Osteocyte (in vitro differentiated cells): ENCODE data around the gene SCP2. TPM values are rescaled to one million over a fixed set of nuclear protein-coding genes. Genes with fewer than 3 reads are reported as not detected.
A peak's percentile ranks its signal among the peaks of the same experiment; 100 is the strongest.

Experiments used
- DNase-seq: peaks from one replicate; pipeline ENCODE4 v3.0.0; 2021; ENCODE audit warnings: mixed read lengths; ENCODE audit not compliant: unreplicated experiment; ENCODE audit errors: extremely low spot score
- H3K27ac Mint-ChIP-seq: one replicate; pipeline ENCODE4 v1.8.0; 2021; ENCODE audit warnings: mild to moderate bottlenecking, mixed read lengths; ENCODE audit not compliant: unreplicated experiment
- H3K27me3 Mint-ChIP-seq: one replicate; pipeline ENCODE4 v1.8.0; 2021; ENCODE audit warnings: mixed read lengths; ENCODE audit not compliant: unreplicated experiment
- H3K36me3 Mint-ChIP-seq: one replicate; pipeline ENCODE4 v1.8.0; 2021; ENCODE audit warnings: mixed read lengths; ENCODE audit not compliant: unreplicated experiment
- H3K4me1 Mint-ChIP-seq: one replicate; pipeline ENCODE4 v1.8.0; 2021; ENCODE audit warnings: mixed read lengths; ENCODE audit not compliant: unreplicated experiment
- H3K4me3 Mint-ChIP-seq: one replicate; pipeline ENCODE4 v1.8.0; 2021; ENCODE audit warnings: mild to moderate bottlenecking, moderate library complexity, mixed read lengths; ENCODE audit not compliant: unreplicated experiment
- H3K9me3 Mint-ChIP-seq: one replicate; pipeline ENCODE4 v1.8.0; 2021; ENCODE audit warnings: mixed read lengths; ENCODE audit not compliant: unreplicated experiment
- total RNA-seq: library from RNA; stranded (reverse); gene quantifications from 2 replicates; pipeline ENCODE4 v1.2.1, GENCODE V29; 2021
- TF ChIP-seq, protein P1 (sequence below): fragments of 200-600 bp; sonication (generic); IDR thresholded peaks from 2 replicates; pipeline ENCODE4 v1.5.0; 2021; ENCODE audit warnings: antibody characterized with exemption, mild to moderate bottlenecking, moderate library complexity

The SCP2 gene
- total RNA-seq, 1 donor from 2014 or later: 84.2 TPM

GRCh38 chr1:53061859-53062707 is 135.0 kb downstream of the SCP2 start, which contains the start of gene PODN:
PODN (plus strand) TSS chr1:53062213; CDS start chr1:53069856, 7,643 bp downstream.
- no peaks in the 10 kb centered on the region for H3K9me3 Mint-ChIP-seq
- TF ChIP-seq, protein P1, sequence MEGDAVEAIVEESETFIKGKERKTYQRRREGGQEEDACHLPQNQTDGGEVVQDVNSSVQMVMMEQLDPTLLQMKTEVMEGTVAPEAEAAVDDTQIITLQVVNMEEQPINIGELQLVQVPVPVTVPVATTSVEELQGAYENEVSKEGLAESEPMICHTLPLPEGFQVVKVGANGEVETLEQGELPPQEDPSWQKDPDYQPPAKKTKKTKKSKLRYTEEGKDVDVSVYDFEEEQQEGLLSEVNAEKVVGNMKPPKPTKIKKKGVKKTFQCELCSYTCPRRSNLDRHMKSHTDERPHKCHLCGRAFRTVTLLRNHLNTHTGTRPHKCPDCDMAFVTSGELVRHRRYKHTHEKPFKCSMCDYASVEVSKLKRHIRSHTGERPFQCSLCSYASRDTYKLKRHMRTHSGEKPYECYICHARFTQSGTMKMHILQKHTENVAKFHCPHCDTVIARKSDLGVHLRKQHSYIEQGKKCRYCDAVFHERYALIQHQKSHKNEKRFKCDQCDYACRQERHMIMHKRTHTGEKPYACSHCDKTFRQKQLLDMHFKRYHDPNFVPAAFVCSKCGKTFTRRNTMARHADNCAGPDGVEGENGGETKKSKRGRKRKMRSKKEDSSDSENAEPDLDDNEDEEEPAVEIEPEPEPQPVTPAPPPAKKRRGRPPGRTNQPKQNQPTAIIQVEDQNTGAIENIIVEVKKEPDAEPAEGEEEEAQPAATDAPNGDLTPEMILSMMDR: no peak
- no peak within 1 kb of the TSS for H3K27ac Mint-ChIP-seq
- H3K36me3 Mint-ChIP-seq: peaks cover 3% of the 10 kb centered on the region
- H3K27me3 Mint-ChIP-seq: peaks cover 20% of the 10 kb centered on the region
- peak; percentile 84 for DNase-seq
- peaks cover 7% of the 10 kb centered on the region for H3K4me1 Mint-ChIP-seq
- peak within 1 kb of the TSS; percentile 75 for H3K4me3 Mint-ChIP-seq

GRCh38 chr1:53062708-53063591 is 135.9 kb downstream of the SCP2 start:
- H3K27me3 Mint-ChIP-seq: peaks cover 17% of the 10 kb centered on the region
- peak overlapping the region; percentile 74 for H3K4me3 Mint-ChIP-seq
- peaks cover 7% of the 10 kb centered on the region for H3K4me1 Mint-ChIP-seq
- no peak overlapping the region for H3K27ac Mint-ChIP-seq
- H3K9me3 Mint-ChIP-seq: no peaks in the 10 kb centered on the region
- DNase-seq: peak; percentile 84
- peaks cover 3% of the 10 kb centered on the region for H3K36me3 Mint-ChIP-seq
- TF ChIP-seq, protein P1: no peak

GRCh38 chr1:53063744-53064515 is 136.9 kb downstream of the SCP2 start:
- peaks cover 13% of the 10 kb centered on the region for H3K27me3 Mint-ChIP-seq
- no peak overlapping the region for H3K4me3 Mint-ChIP-seq
- H3K27ac Mint-ChIP-seq: no peak overlapping the region
- H3K36me3 Mint-ChIP-seq: no peaks in the 10 kb centered on the region
- no peaks in the 10 kb centered on the region for H3K9me3 Mint-ChIP-seq
- H3K4me1 Mint-ChIP-seq: peaks cover 7% of the 10 kb centered on the region
- TF ChIP-seq, protein P1: no peak
- peak; percentile 71 for DNase-seq

- Mint-ChIP-seq H3K27ac (no peak overlapping the region), H3K36me3 (no peaks in the 10 kb centered on the region), H3K4me1 (peaks cover 7% of the 10 kb centered on the region), H3K27me3 (no peaks in the 10 kb centered on the region), H3K9me3 (no peaks in the 10 kb centered on the region), H3K4me3 (no peak overlapping the region)
- DNase-seq: no peak
- TF ChIP-seq, protein P1: no peak
These were observed 138.3 kb downstream of the SCP2 start for GRCh38 chr1:53065391-53065790.
